Vagina (tissue), 2 donors: ENCODE measurements around the gene RTP5.

ENCODE experiments used
- CTCF ChIP-seq, 3 experiments: fragments of 450-650 bp in 2 of 3; fragments of 200-600 bp in 1 of 3; sonication (generic) in 1 of 3; IDR thresholded peaks; one replicate each; pipeline ENCODE4 v1.5.1; 2017 to 2019; ENCODE audit warnings: antibody characterized with exemption in 3 of 3, mild to moderate bottlenecking in 2 of 3, moderate library complexity in 2 of 3
- POLR2A ChIP-seq, 2 donors: fragments of 450-650 bp; IDR thresholded peaks; one replicate each; pipeline ENCODE4 v1.6.1; 2017; ENCODE audit warnings: antibody characterized with exemption in 2 of 2, mild to moderate bottlenecking in 2 of 2, moderate library complexity in 2 of 2

- TF ChIP-seq POLR2A (IDR thresholded peaks at IDR 0.05) (no peak), CTCF (IDR thresholded peaks at IDR 0.05) (no peak)
Measured at GRCh38 chr2:241842067-241842415, 27.5 kb upstream of the RTP5 start.
